SK-N-SH treated with all-trans-retinoic acid at 6 μM for 48 hours (cell line): ENCODE results near the gene DCST2.

Experiments
- ARNTL ChIP-seq: fragments of 450-650 bp; formaldehyde crosslinking; IDR thresholded peaks from 2 replicates; pipeline ENCODE4 v1.5.0; 2020; ENCODE audit warnings: low read depth, mild to moderate bottlenecking, moderate library complexity, borderline replicate concordance
- OSR1 ChIP-seq: fragments of 250-450 bp; sonication (Bioruptor Pico); IDR thresholded peaks from 2 replicates; pipeline ENCODE4 v1.8.0; 2022; ENCODE audit warnings: moderate library complexity, mild to moderate bottlenecking, inconsistent platforms
- RARB ChIP-seq: fragments of 250-450 bp; sonication (Bioruptor Pico); IDR thresholded peaks from 2 replicates; pipeline ENCODE4 v1.8.0; 2021; ENCODE audit warnings: mild to moderate bottlenecking, moderate library complexity
- SNAI2 ChIP-seq: fragments of 250-450 bp; sonication (Bioruptor Pico); IDR thresholded peaks from 2 replicates; pipeline ENCODE4 v1.5.0; 2020; ENCODE audit warnings: mild to moderate bottlenecking, moderate library complexity
- ZFP3 ChIP-seq: fragments of 250-450 bp; sonication (Bioruptor Pico); IDR thresholded peaks from 2 replicates; pipeline ENCODE4 v1.5.0; 2020; ENCODE audit warnings: mild to moderate bottlenecking, moderate library complexity
- ZFP30 ChIP-seq: fragments of 450-650 bp; formaldehyde crosslinking; IDR thresholded peaks from 2 replicates; pipeline ENCODE4 v1.5.0; 2022; ENCODE audit warnings: mild to moderate bottlenecking, moderate library complexity
- ZNF8 ChIP-seq: fragments of 450-650 bp; formaldehyde crosslinking; IDR thresholded peaks from 2 replicates; pipeline ENCODE4 v1.5.0; 2020; ENCODE audit warnings: mild to moderate bottlenecking, moderate library complexity
- TF ChIP-seq, protein P1 (sequence below): fragments of 250-450 bp; sonication (Bioruptor Pico); IDR thresholded peaks from 2 replicates; pipeline ENCODE4 v1.8.0; 2020; ENCODE audit warnings: mild to moderate bottlenecking, moderate library complexity, borderline replicate concordance
- TF ChIP-seq, protein P2 (sequence below): fragments of 250-450 bp; sonication (Bioruptor Pico); IDR thresholded peaks from 2 replicates; pipeline ENCODE4 v1.5.1; 2020; ENCODE audit warnings: low read depth, mild to moderate bottlenecking, moderate library complexity
- TF ChIP-seq, protein P3 (sequence below): fragments of 250-450 bp; sonication (Bioruptor Pico); IDR thresholded peaks from 2 replicates; pipeline ENCODE4 v1.8.0; 2021; ENCODE audit warnings: low read depth, mild to moderate bottlenecking, moderate library complexity, borderline replicate concordance

DNA sequence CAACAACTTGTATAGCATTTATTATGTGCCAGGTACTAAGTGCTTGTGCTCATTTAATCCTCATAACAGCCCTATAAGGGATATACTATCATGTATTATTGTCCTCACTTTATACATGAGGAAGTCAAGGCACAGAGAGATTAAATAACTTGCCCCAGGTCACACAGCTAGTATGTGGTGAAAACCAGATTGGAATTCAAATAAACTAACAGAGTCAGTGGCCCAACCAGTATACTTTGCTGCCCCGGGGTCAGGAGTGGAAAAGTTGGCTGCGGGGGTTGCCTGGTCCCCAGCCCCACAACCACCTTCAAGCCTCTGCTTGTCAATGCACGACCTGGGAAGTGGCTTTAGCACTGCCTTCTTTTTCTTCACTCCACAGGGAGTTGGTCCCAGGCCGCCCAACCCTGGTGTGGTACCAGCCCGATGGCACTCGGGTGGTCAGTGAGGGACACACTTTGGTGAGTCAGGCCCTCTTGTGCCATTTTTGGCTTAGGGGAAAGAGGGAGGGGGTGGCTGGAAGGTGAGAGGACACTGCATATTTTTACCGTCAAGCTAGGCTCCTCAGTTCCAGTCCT lies 20.0 kb upstream of the DCST2 start:
- TF ChIP-seq, protein P1, sequence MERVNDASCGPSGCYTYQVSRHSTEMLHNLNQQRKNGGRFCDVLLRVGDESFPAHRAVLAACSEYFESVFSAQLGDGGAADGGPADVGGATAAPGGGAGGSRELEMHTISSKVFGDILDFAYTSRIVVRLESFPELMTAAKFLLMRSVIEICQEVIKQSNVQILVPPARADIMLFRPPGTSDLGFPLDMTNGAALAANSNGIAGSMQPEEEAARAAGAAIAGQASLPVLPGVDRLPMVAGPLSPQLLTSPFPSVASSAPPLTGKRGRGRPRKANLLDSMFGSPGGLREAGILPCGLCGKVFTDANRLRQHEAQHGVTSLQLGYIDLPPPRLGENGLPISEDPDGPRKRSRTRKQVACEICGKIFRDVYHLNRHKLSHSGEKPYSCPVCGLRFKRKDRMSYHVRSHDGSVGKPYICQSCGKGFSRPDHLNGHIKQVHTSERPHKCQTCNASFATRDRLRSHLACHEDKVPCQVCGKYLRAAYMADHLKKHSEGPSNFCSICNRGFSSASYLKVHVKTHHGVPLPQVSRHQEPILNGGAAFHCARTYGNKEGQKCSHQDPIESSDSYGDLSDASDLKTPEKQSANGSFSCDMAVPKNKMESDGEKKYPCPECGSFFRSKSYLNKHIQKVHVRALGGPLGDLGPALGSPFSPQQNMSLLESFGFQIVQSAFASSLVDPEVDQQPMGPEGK, result no peak
- TF ChIP-seq ZNF8, result no peak
- TF ChIP-seq OSR1 (CRISPR knock-in tag), result no peak
- no peak for TF ChIP-seq ARNTL (CRISPR knock-in tag)
- no peak for TF ChIP-seq RARB (CRISPR knock-in tag)
- TF ChIP-seq ZFP3 (CRISPR knock-in tag), result no peak
- TF ChIP-seq, protein P2, sequence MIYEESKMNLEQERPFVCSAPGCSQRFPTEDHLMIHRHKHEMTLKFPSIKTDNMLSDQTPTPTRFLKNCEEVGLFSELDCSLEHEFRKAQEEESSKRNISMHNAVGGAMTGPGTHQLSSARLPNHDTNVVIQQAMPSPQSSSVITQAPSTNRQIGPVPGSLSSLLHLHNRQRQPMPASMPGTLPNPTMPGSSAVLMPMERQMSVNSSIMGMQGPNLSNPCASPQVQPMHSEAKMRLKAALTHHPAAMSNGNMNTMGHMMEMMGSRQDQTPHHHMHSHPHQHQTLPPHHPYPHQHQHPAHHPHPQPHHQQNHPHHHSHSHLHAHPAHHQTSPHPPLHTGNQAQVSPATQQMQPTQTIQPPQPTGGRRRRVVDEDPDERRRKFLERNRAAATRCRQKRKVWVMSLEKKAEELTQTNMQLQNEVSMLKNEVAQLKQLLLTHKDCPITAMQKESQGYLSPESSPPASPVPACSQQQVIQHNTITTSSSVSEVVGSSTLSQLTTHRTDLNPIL (CRISPR knock-in tag), result no peak
- no peak for TF ChIP-seq SNAI2 (CRISPR knock-in tag)
- TF ChIP-seq ZFP30 (CRISPR knock-in tag), result no peak
- TF ChIP-seq, protein P3, sequence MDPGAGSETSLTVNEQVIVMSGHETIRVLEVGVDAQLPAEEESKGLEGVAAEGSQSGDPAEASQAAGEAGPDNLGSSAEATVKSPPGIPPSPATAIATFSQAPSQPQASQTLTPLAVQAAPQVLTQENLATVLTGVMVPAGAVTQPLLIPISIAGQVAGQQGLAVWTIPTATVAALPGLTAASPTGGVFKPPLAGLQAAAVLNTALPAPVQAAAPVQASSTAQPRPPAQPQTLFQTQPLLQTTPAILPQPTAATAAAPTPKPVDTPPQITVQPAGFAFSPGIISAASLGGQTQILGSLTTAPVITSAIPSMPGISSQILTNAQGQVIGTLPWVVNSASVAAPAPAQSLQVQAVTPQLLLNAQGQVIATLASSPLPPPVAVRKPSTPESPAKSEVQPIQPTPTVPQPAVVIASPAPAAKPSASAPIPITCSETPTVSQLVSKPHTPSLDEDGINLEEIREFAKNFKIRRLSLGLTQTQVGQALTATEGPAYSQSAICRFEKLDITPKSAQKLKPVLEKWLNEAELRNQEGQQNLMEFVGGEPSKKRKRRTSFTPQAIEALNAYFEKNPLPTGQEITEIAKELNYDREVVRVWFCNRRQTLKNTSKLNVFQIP (CRISPR knock-in tag), result no peak
